Fibroblast of lung (primary cell): ENCODE results near the gene NEK4. TPM values are rescaled to one million over a fixed set of nuclear protein-coding genes. Genes with fewer than 3 reads are reported as not detected.

Source experiments
- DNase-seq, 2 donors: peaks; one replicate each; pipeline versions ENCODE4 v3.0.0 to v3.0.0-alpha.2; 2010; ENCODE audit warnings: low read depth in 2 of 2
- H2AFZ ChIP-seq: 2 replicates; pipeline ENCODE4 v1.5.1; 2012; ENCODE audit warnings: low read length, control low read depth, inconsistent platforms
- H3K27ac ChIP-seq: 2 replicates; pipeline ENCODE4 v1.5.1; 2011; ENCODE audit warnings: low read length, control low read depth; ENCODE audit not compliant: insufficient read depth
- H3K27me3 ChIP-seq: 2 replicates; pipeline ENCODE4 v1.5.1; 2011; ENCODE audit warnings: mild to moderate bottlenecking, low read length; ENCODE audit not compliant: control insufficient read depth, insufficient read depth
- H3K36me3 ChIP-seq: 2 replicates; pipeline ENCODE4 v1.5.1; 2011; ENCODE audit warnings: low read length; ENCODE audit not compliant: control insufficient read depth, insufficient read depth
- H3K4me1 ChIP-seq: 2 replicates; pipeline ENCODE4 v1.5.1; 2011; ENCODE audit warnings: low read length; ENCODE audit not compliant: control insufficient read depth, insufficient read depth; ENCODE audit errors: extremely low read depth
- H3K4me2 ChIP-seq: 2 replicates; pipeline ENCODE4 v1.5.1; 2011; ENCODE audit warnings: low read length, control low read depth; ENCODE audit not compliant: insufficient read depth; ENCODE audit errors: extremely low read depth
- H3K4me3 ChIP-seq, 4 experiments: fragments of 200-600 bp in 1 of 4; sonication (generic) in 1 of 4; replicated peaks in 1 of 4; 2 replicates each; pipeline ENCODE4 v1.5.1; 2011 to 2016; ENCODE audit warnings: low read length in 4 of 4, low read depth in 3 of 4, mild to moderate bottlenecking in 3 of 4, control low read depth in 2 of 4, inconsistent platforms in 1 of 4, mixed read lengths in 1 of 4; ENCODE audit not compliant: insufficient read depth in 1 of 4; ENCODE audit errors: control extremely low read depth in 1 of 4
- H3K79me2 ChIP-seq: 2 replicates; pipeline ENCODE4 v1.5.1; 2012; ENCODE audit warnings: mild to moderate bottlenecking, low read length, inconsistent platforms; ENCODE audit not compliant: control insufficient read depth, insufficient read depth
- H3K9ac ChIP-seq: 2 replicates; pipeline ENCODE4 v1.5.1; 2011; ENCODE audit warnings: mild to moderate bottlenecking, low read length, control low read depth; ENCODE audit not compliant: insufficient read depth
- H3K9me3 ChIP-seq: 2 replicates; pipeline ENCODE4 v1.5.1; 2012; ENCODE audit warnings: low read depth, low read length; ENCODE audit not compliant: control insufficient read depth, insufficient read depth
- H4K20me1 ChIP-seq: 2 replicates; pipeline ENCODE4 v1.5.1; 2011; ENCODE audit warnings: low read length; ENCODE audit not compliant: control insufficient read depth, insufficient read depth; ENCODE audit errors: extremely low read depth
- EZH2 ChIP-seq: IDR thresholded peaks from 2 replicates; pipeline ENCODE4 v1.5.1; 2012; ENCODE audit warnings: low read length, control low read depth, mild to moderate bottlenecking; ENCODE audit errors: missing control alignments
- polyA plus RNA-seq, 2 donors: library from polyadenylated mRNA; depleted of rRNA in 1 of 2; stranded (reverse) in 1 of 2; unstranded in 1 of 2; fragments of >200 nt; gene quantifications; 2 replicates each; pipeline ENCODE4 v1.2.1, GENCODE V29; 2011 to 2012; ENCODE audit warnings: missing spikeins in 1 of 2
- total RNA-seq: library from RNA; depleted of rRNA; stranded (reverse); fragments of >200 nt; gene quantifications from 2 replicates; pipeline ENCODE4 v1.2.1, GENCODE V29; 2014
- TF ChIP-seq, protein P1 (sequence below), 2 donors: IDR thresholded peaks in 1 of 2; conservative IDR thresholded peaks in 1 of 2; 1 replicate in 1 of 2; 2 replicates in 1 of 2; pipeline ENCODE4 v1.5.1; 2011 to 2012; ENCODE audit warnings: low read length in 2 of 2, control low read depth in 1 of 2, inconsistent platforms in 1 of 2, low read depth in 1 of 2, mild to moderate bottlenecking in 1 of 2

NEK4 gene
- total and polyA plus RNA-seq, 2 donors (not counting 1 experiment from before 2014, with no cell fraction given), result 16.0 to 24.9 TPM

DNA sequence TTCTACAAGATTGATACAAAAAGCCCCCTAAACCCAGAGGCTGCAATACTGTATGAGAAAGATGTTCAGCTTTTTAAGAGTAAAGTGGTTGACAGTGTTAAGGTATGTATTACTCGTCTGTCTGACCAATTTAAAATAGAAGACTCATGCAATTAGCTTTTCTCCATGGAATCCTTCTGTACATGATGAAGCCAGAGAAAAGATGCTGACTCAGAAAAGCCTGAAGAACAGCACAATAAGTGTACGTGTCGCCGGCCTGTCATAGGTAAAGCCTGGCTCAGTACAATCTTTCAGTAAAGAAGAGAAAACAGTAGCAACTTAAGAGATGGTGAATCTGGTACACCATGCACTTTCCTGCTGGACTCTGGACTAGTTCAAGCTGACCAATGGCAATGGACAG lies 16.4 kb downstream of the NEK4 start:
- TF ChIP-seq EZH2, result no peak
- TF ChIP-seq, protein P1, sequence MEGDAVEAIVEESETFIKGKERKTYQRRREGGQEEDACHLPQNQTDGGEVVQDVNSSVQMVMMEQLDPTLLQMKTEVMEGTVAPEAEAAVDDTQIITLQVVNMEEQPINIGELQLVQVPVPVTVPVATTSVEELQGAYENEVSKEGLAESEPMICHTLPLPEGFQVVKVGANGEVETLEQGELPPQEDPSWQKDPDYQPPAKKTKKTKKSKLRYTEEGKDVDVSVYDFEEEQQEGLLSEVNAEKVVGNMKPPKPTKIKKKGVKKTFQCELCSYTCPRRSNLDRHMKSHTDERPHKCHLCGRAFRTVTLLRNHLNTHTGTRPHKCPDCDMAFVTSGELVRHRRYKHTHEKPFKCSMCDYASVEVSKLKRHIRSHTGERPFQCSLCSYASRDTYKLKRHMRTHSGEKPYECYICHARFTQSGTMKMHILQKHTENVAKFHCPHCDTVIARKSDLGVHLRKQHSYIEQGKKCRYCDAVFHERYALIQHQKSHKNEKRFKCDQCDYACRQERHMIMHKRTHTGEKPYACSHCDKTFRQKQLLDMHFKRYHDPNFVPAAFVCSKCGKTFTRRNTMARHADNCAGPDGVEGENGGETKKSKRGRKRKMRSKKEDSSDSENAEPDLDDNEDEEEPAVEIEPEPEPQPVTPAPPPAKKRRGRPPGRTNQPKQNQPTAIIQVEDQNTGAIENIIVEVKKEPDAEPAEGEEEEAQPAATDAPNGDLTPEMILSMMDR (conservative IDR thresholded peaks at IDR 0.05 in 1 of 2, IDR thresholded peaks at IDR 0.05 in 1 of 2; ENCODE audit: low read depth in 1 of 2, low read length in 2 of 2), result no peak
- Histone ChIP-seq H3K27ac (no peak overlapping the region), H3K79me2 (no peaks in the 10 kb centered on the region), H3K36me3 (peaks cover 2% of the 10 kb centered on the region), H2AFZ (no peak overlapping the region), H3K27me3 (no peaks in the 10 kb centered on the region), H3K4me3 (no peak overlapping the region), H3K9ac (no peak overlapping the region), H3K9me3 (no peaks in the 10 kb centered on the region), H3K4me2 (no peak overlapping the region), H4K20me1 (no peaks in the 10 kb centered on the region), H3K4me1 (no peaks in the 10 kb centered on the region)
- DNase-seq, result no peak

DNA sequence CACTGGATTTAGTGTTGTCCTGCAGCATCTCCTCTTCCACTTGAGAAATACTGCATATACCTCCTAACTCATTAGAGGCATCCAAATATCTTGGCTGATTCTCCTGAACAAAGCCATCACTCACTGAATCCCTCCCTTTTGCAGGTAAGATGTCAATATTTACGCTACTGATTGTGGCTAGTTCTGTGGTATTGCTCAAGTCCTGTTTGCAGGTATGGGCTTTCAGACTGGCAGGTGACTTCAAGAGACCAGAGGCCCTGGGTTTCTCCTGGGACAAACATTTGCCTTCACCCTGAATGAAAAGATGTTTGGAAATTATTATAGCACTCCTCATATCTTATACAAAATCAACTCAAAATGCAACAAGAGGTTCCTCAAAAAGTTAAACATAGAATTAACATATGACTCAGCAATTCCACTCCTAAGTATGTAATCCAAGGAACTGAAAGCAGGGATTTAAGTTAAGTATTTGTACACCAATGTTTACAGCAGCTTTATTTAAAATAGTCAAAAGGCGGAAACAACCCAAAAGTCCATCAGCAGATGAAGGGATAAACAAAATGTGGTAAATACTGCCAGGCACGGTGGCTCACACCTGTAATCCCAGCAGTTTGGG lies 18.6 kb downstream of the NEK4 start:
- Histone ChIP-seq H3K27ac (no peak overlapping the region), H2AFZ (no peak overlapping the region), H3K4me2 (no peak overlapping the region), H3K4me3 (no peak overlapping the region), H4K20me1 (no peaks in the 10 kb centered on the region), H3K36me3 (peaks cover 2% of the 10 kb centered on the region), H3K9me3 (no peaks in the 10 kb centered on the region), H3K27me3 (no peaks in the 10 kb centered on the region), H3K9ac (no peak overlapping the region), H3K79me2 (no peaks in the 10 kb centered on the region), H3K4me1 (no peaks in the 10 kb centered on the region)
- peak; percentile 8 to 10 for DNase-seq
- no peak for TF ChIP-seq EZH2
- TF ChIP-seq, protein P1 (conservative IDR thresholded peaks at IDR 0.05 in 1 of 2, IDR thresholded peaks at IDR 0.05 in 1 of 2; ENCODE audit: low read depth in 1 of 2, low read length in 2 of 2), result no peak

DNA sequence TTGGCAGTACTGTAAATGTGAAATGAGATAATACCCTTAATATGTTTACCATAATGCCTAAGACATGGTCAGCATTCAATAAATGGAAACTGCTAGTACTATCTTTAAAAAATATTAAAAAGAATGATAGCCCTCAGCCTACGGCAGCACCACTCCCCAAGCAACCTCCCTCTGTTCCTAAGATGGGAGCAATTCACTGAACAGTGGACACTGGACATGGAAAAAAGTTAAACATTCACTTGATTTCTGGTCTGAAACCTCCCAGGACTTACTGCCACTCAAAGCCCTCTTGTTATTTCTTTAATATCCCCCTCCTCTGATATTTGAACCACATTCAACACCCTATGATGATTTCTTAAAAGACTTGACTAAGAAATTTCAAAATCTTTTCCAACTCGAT lies 27.0 kb downstream of the NEK4 start:
- Histone ChIP-seq H3K4me1 (no peaks in the 10 kb centered on the region), H2AFZ (no peak overlapping the region), H4K20me1 (no peaks in the 10 kb centered on the region), H3K4me2 (no peak overlapping the region), H3K27ac (no peak overlapping the region), H3K27me3 (no peaks in the 10 kb centered on the region), H3K4me3 (no peak overlapping the region), H3K9ac (no peak overlapping the region), H3K36me3 (no peaks in the 10 kb centered on the region), H3K9me3 (no peaks in the 10 kb centered on the region), H3K79me2 (no peaks in the 10 kb centered on the region)
- DNase-seq, result no peak
- no peak for TF ChIP-seq EZH2
- TF ChIP-seq, protein P1 (conservative IDR thresholded peaks at IDR 0.05 in 1 of 2, IDR thresholded peaks at IDR 0.05 in 1 of 2; ENCODE audit: low read depth in 1 of 2, low read length in 2 of 2), result no peak
